NCI-H2196 treated with DMSO at 0.1 percent for 48 hours (cell line): ENCODE measurements around the gene ATP5F1B.

Experiments
- DNase-seq: peaks from one replicate; lab custom pipeline; 2025; ENCODE audit not compliant: unreplicated experiment; lab: John Stamatoyannopoulos, UW

ATP5F1B gene

GRCh38 chr12:56622535-56622934 lies 23.2 kb downstream of the ATP5F1B start:
- DNase-seq = no peak

- no peak for DNase-seq
These were observed 28.9 kb downstream of the ATP5F1B start for GRCh38 chr12:56616925-56617324.

- no peak for DNase-seq
These were observed 29.5 kb downstream of the ATP5F1B start for GRCh38 chr12:56616244-56616643.

- DNase-seq = no peak
These were observed 31.2 kb downstream of the ATP5F1B start for GRCh38 chr12:56614627-56615026.

GRCh38 chr12:56604355-56604754 lies 41.4 kb downstream of the ATP5F1B start:
- no peak for DNase-seq

GRCh38 chr12:56602239-56602638 lies 43.5 kb downstream of the ATP5F1B start:
- DNase-seq = no peak

GRCh38 chr12:56601503-56601902 lies 44.3 kb downstream of the ATP5F1B start:
- DNase-seq = no peak

GRCh38 chr12:56600753-56601152 lies 45.0 kb downstream of the ATP5F1B start:
- no peak for DNase-seq

GRCh38 chr12:56599797-56600196 lies 46.0 kb downstream of the ATP5F1B start:
- no peak for DNase-seq

GRCh38 chr12:56599041-56599440 lies 46.7 kb downstream of the ATP5F1B start:
- no peak for DNase-seq

- no peak for DNase-seq
These were observed 49.0 kb downstream of the ATP5F1B start for GRCh38 chr12:56596815-56597214.

- DNase-seq = peak; percentile 34
These were observed 51.7 kb downstream of the ATP5F1B start for GRCh38 chr12:56593909-56594621.

- DNase-seq = no peak
These were observed 53.8 kb downstream of the ATP5F1B start for GRCh38 chr12:56591961-56592360.

GRCh38 chr12:56591126-56591525 lies 54.7 kb downstream of the ATP5F1B start:
- peak; percentile 74 for DNase-seq

- DNase-seq = no peak
These were observed 55.5 kb downstream of the ATP5F1B start for GRCh38 chr12:56590237-56590830.

GRCh38 chr12:56589783-56590182 lies 56.0 kb downstream of the ATP5F1B start:
- no peak for DNase-seq
